VCaP (cell line): ENCODE measurements around the gene P2RX2.

ENCODE experiments used
- H3K27ac ChIP-seq: fragments of 450-650 bp; 2 replicates; pipeline ENCODE4 v1.5.1; 2017
- CTCF ChIP-seq: fragments of 450-650 bp; conservative IDR thresholded peaks from 2 replicates; pipeline ENCODE4 v1.5.1; 2017; ENCODE audit warnings: mild to moderate bottlenecking, moderate library complexity

P2RX2 gene

GRCh38 chr12:132618683-132619043 lies at the start of gene P2RX2:
Gene P2RX2 (plus strand): TSS chr12:132618776. CDS start chr12:132618817, 41 bp downstream.
- no peak for TF ChIP-seq CTCF
- H3K27ac ChIP-seq: peak within 1 kb of the TSS; percentile 36; the same call in 1 of the 2 replicates

- no peak for TF ChIP-seq CTCF
- H3K27ac ChIP-seq: no peak overlapping the region
Measured at GRCh38 chr12:132568826-132569480, 49.6 kb upstream of the P2RX2 start.

- TF ChIP-seq CTCF: no peak
- H3K27ac ChIP-seq: no peak overlapping the region
Measured at GRCh38 chr12:132569856-132570480, 48.6 kb upstream of the P2RX2 start.

GRCh38 chr12:132570635-132571034 lies 47.9 kb upstream of the P2RX2 start:
- H3K27ac ChIP-seq: no peak overlapping the region
- no peak for TF ChIP-seq CTCF

- no peak for TF ChIP-seq CTCF
- H3K27ac ChIP-seq: no peak overlapping the region
Measured at GRCh38 chr12:132571051-132571450, 47.5 kb upstream of the P2RX2 start.

GRCh38 chr12:132571598-132571997 lies 47.0 kb upstream of the P2RX2 start:
- H3K27ac ChIP-seq: no peak overlapping the region
- no peak for TF ChIP-seq CTCF

- TF ChIP-seq CTCF: no peak
Measured at GRCh38 chr12:132572106-132572505, 46.5 kb upstream of the P2RX2 start.

More at GRCh38 chr12:132572106-132572505, 46.5 kb upstream of the P2RX2 start:
- H3K27ac ChIP-seq: no peak overlapping the region
